Muscle layer of colon (tissue), 2 donors: Measurements from ENCODE around the gene LRRC74B.
A peak's percentile ranks its signal among the peaks of the same experiment; 100 is the strongest.
"Not testable (repeated sequence)": the region's sequence is repeated elsewhere in the genome, so short reads cannot be mapped to it uniquely, and the experiment has no call there.

Source experiments
- H3K27ac ChIP-seq: one replicate; pipeline ENCODE4 v1.7.0; 2013; ENCODE audit warnings: low read depth, mild to moderate bottlenecking, low read length, moderate library complexity
- H3K27me3 ChIP-seq, 2 donors: one replicate each; pipeline ENCODE4 v1.7.0; 2013; ENCODE audit warnings: low read length in 2 of 2, mild to moderate bottlenecking in 2 of 2; ENCODE audit not compliant: insufficient read depth in 2 of 2, control insufficient read depth in 1 of 2
- H3K36me3 ChIP-seq: one replicate; pipeline ENCODE4 v1.7.0; 2013; ENCODE audit warnings: mild to moderate bottlenecking, low read length; ENCODE audit not compliant: insufficient read depth
- H3K4me1 ChIP-seq: one replicate; pipeline ENCODE4 v1.7.0; 2013; ENCODE audit warnings: mild to moderate bottlenecking, low read length; ENCODE audit not compliant: insufficient read depth
- H3K4me3 ChIP-seq, 2 donors: one replicate each; pipeline ENCODE4 v1.7.0; 2013; ENCODE audit warnings: low read length in 2 of 2, low read depth in 1 of 2, mild to moderate bottlenecking in 1 of 2, moderate library complexity in 1 of 2
- H3K9ac ChIP-seq: one replicate; pipeline ENCODE4 v1.7.0; 2013; ENCODE audit warnings: low read length
- H3K9me3 ChIP-seq: one replicate; pipeline ENCODE4 v1.7.0; 2013; ENCODE audit warnings: mild to moderate bottlenecking, low read length
- donor health status: abdominal sarcoma.
- donor health status: Adenocarcinoma of cecum.

The LRRC74B gene

DNA sequence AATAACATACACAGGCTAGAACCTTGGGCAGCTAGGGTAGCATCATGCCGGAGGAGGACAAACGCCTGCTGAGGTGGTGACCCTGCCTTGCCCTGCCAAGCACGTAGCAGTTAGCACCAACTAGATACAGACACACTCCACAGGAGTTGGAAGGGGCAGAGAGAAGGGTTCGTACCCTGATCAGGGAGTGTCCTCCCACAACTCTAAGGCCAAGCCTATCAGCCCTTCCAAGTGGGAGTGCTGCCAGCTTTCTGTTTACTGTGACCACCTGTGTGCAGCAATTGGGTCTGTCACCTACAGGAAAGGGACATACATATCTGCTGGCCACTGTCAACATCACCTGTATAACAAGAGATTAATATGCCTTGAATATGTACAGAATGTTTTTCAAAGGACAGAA lies 42.0 kb upstream of the LRRC74B start:
- Histone ChIP-seq H3K36me3 (peaks cover 17% of the 10 kb centered on the region), H3K4me1 (peaks cover 33% of the 10 kb centered on the region), H3K9ac (peak overlapping the region; percentile 37), H3K4me3 (no peak overlapping the region), H3K27me3 (no peaks in the 10 kb centered on the region), H3K9me3 (no peaks in the 10 kb centered on the region), H3K27ac (peak overlapping the region; percentile 94)

DNA sequence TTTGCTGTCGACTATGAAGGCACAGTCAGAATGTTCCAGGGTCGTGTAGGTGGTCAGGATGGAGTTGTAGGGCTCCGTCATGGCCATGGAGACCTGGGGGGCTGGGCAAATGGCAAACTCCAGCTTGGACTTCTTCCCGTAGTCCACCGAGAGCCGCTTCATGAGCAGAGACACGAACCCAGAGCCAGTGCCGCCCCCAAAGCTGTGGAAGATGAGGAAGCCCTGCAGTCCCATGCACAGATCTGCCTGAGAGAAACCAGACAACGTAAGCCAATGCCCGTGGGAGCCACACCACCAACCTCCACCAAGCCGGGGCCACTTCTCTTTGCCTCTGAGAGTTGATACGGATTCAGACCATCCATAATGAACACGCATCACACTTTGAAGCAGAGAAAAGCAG lies 36.5 kb upstream of the LRRC74B start:
- not testable (repeated sequence) for H3K27me3 ChIP-seq, H3K27ac ChIP-seq, H3K4me3 ChIP-seq, H3K36me3 ChIP-seq, H3K9me3 ChIP-seq, H3K9ac ChIP-seq, H3K4me1 ChIP-seq

DNA sequence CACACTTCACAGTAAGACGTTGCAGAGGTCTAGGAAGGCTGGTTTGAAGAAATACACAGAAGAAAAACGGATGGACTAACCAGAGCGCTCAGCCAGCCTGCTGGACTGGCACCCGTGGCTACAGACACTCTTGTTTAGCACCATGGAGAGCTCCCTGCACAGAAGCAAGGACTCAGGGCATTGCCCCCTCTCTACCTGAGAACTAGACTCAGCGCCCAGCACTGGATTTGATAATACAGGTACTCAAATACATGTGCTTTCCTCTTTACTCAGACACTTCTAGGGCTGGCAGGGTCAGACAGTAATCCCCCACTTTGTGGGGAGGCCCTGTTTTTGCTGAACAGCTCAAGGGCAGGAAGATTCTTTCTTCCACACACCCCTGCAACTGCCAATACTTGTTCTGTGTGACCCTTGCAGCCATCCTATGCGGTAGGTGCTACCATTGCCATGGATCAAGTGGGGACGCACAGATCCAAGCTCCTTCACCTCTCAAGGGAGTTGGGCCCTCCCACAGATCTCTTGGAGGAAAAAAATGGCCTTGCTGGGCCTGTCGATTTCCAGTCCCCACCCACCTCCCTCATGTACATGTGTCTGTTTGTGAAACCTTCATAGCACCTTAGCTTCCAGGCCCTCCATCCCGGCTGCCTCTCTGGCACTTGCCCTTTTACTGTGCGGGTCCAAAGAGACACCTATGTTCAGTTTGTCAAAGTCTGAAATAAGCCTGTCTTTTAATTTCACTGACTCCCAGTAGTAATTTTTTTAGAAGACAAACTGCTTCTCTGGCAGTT lies 35.9 kb upstream of the LRRC74B start:
- no peak overlapping the region for H3K4me3 ChIP-seq
- no peaks in the 10 kb centered on the region for H3K36me3 ChIP-seq
- H3K27ac ChIP-seq = no peak overlapping the region
- peaks cover 6% of the 10 kb centered on the region for H3K4me1 ChIP-seq
- H3K9me3 ChIP-seq = no peaks in the 10 kb centered on the region
- no peak overlapping the region for H3K9ac ChIP-seq
- no peaks in the 10 kb centered on the region for H3K27me3 ChIP-seq

DNA sequence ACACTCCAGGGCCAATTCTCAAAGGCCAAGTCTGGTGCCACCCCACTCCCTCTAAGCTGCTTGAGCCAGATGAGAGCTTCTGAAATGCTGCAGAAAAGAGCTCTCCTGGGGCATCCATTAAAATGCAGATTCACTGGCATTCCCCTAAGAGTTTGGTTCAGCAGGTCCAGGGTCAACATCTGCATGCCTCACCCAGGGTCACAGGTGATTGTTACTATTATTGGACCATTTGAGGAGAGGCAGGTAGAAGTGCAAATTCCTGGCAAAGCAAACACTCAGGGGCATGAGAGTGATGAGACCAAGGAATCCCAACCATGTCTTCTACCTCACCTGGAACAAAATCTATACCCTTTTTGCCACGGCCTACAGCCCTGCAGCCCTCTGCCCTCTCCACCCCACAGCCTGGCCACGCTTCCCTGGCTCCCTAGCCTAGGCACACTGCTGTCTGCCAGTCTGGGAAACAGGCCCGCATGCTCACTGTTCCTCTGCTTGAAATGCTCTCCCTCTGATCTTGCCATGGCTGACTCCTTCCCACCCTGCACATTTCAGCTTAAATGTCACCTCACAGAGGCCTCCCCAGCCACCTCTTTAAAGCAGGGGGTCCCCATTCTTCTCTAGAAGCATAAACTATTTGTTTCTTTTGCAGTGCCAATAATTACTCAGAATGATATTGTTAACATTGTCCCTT lies 35.2 kb upstream of the LRRC74B start:
- H3K27me3 ChIP-seq = no peaks in the 10 kb centered on the region
- no peak overlapping the region for H3K9ac ChIP-seq
- no peaks in the 10 kb centered on the region for H3K36me3 ChIP-seq
- H3K9me3 ChIP-seq = no peaks in the 10 kb centered on the region
- peaks cover 13% of the 10 kb centered on the region for H3K4me1 ChIP-seq
- no peak overlapping the region for H3K27ac ChIP-seq
- no peak overlapping the region for H3K4me3 ChIP-seq

DNA sequence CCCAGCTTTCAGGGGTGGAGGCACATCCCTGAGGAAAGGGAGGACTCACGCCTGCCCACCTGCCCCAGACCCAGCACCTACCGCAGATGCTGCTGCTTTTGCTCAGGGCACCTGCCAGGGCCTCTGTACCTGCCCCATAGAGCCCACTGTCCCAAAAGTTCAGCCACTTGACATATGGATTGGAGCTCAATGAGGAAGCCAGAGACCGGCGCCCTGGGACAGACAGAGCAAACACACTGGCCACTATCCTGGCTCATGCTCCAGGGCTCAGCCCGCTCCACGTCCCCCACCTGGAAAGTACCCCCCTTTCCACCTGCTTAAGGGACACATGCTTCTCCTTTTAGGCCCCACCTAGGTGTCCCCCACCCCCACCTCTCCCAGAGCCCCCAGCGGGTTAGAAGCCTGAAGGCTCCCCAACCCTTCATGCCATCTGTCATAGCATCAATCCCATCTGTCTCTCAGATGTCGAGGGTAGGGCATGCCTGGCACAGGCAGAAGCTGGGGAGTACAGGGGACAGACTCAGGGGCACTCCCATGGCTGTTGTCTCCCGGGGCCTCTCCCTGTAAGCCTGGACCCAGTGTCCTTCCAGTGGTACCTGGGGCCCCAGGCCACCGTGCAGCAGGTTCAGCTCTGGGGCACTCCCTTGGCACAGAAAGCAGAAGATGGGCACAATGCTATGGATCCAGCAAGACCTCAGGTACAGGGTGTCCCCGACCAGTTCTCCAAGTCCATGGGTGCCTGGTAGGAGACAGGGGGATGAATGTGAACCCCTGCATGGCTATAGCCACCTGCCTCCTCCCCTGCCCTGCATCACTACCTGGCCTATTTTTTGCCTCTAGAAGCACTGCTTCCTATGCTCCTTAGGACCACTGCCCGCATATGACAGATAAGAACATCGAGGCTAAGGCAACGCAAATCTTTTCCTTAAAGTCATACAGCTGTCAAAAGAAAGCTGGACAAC lies 33.0 kb upstream of the LRRC74B start:
- no peaks in the 10 kb centered on the region for H3K27me3 ChIP-seq
- H3K36me3 ChIP-seq = no peaks in the 10 kb centered on the region
- H3K4me3 ChIP-seq = no peak overlapping the region
- peaks cover 14% of the 10 kb centered on the region for H3K4me1 ChIP-seq
- no peak overlapping the region for H3K27ac ChIP-seq
- no peak overlapping the region for H3K9ac ChIP-seq
- H3K9me3 ChIP-seq = no peaks in the 10 kb centered on the region

DNA sequence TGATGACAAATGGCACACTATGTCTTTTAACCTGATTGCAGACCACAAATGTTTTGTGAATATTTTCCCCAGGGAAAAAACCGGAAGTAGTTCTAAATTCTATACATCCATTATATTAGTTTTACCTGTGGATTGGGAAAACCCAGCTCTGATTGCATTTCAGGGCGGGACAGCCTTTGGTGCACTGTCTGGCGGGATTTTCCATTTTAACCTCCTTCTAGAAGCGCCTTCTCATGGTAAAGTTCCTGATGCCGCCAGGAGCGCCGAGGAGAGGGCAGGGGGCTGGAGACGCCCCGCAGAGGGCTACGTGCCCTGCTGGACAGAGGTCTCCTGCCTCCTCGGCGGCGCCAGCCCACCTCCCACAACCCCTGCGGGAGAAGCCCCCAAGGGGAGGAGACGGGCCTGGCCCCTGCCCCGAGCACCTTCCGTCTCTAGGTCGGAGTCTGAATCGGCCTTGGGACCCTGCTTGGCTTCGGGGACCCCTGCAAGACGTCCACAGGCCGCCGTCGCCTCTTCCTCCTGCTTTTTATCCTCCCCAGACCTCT lies 32.0 kb upstream of the LRRC74B start:
- H3K9ac ChIP-seq = peak overlapping the region; percentile 34
- no peaks in the 10 kb centered on the region for H3K9me3 ChIP-seq
- peaks cover 14% of the 10 kb centered on the region for H3K4me1 ChIP-seq
- H3K27me3 ChIP-seq = no peaks in the 10 kb centered on the region
- H3K36me3 ChIP-seq = no peaks in the 10 kb centered on the region
- peak overlapping the region; percentile 54 to 63 for H3K4me3 ChIP-seq
- peak overlapping the region; percentile 68 for H3K27ac ChIP-seq

DNA sequence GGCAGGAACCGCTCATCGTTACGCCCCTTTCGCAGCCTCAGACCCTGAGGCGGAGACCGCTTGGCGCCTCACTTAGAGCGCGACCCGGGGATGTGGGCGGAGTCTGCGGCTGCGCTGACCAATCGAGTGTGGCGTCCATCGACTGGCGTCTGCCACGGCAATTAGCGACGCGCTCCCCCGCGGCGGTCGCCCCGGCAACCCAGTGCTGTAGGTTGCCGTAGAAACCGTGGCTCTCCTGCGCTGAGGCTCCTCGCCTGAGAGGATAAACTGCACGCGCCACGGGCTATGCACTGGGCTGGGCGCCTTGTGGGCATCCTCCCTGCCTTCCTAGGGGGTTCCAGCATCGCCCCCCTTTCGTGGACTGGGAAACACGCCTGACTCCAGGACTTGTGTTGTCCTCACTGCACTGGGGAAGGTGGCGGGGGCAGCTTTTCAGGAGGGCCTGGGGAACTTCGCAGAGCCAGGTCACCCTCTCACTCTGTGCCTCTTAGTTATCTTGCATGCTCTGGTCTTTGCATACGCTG lies 31.5 kb upstream of the LRRC74B start:
- peak overlapping the region; percentile 68 for H3K27ac ChIP-seq
- H3K36me3 ChIP-seq = no peaks in the 10 kb centered on the region
- H3K4me3 ChIP-seq = peak overlapping the region; percentile 54 to 63
- H3K27me3 ChIP-seq = no peaks in the 10 kb centered on the region
- H3K9me3 ChIP-seq = no peaks in the 10 kb centered on the region
- no peak overlapping the region for H3K9ac ChIP-seq
- H3K4me1 ChIP-seq = peaks cover 14% of the 10 kb centered on the region

DNA sequence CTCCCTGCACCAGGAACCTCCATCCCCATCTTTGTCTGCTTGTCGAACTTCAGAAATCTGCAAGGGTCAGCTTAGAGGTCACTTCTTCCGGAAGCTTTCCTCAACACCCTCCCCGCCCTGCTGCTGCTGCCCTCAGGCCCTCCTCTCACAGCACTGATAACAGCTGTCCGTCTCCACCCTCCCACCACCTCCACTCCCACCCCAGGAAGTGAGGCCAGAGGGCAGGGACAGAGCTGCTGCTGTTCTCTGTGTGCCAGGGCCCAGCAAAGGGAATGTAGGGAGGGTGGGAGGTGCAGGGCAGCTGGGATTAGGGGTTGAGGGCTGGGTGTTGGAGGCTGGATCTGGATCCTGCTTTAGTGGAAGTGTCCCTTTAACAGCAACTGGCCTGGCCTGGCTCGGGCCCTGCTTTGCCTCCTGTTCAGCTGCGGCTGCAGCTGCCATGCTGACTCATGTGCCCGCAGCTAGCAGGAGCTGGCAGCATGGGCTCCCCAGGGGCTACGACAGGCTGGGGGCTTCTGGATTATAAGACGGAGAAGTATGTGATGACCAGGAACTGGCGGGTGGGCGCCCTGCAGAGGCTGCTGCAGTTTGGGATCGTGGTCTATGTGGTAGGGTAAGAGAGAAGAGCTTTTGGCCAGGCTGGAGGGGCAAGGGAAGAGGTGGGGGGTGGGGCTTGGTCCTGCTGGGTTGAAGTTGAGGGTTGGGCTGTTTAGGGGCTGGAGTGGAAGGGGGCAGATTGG lies 30.9 kb upstream of the LRRC74B start, which contains the start of gene P2RX6:
TSS of gene P2RX6 (plus strand) at position 440 of the 740 bp plus-strand sequence. CDS start at position 450, 10 bp downstream.
- Histone ChIP-seq H3K4me1 (peaks cover 14% of the 10 kb centered on the region), H3K4me3 (peak within 1 kb of the TSS; percentile 54 to 63), H3K27ac (peak within 1 kb of the TSS; percentile 68), H3K9me3 (no peaks in the 10 kb centered on the region), H3K36me3 (no peaks in the 10 kb centered on the region), H3K27me3 (no peaks in the 10 kb centered on the region), H3K9ac (no peak within 1 kb of the TSS)

DNA sequence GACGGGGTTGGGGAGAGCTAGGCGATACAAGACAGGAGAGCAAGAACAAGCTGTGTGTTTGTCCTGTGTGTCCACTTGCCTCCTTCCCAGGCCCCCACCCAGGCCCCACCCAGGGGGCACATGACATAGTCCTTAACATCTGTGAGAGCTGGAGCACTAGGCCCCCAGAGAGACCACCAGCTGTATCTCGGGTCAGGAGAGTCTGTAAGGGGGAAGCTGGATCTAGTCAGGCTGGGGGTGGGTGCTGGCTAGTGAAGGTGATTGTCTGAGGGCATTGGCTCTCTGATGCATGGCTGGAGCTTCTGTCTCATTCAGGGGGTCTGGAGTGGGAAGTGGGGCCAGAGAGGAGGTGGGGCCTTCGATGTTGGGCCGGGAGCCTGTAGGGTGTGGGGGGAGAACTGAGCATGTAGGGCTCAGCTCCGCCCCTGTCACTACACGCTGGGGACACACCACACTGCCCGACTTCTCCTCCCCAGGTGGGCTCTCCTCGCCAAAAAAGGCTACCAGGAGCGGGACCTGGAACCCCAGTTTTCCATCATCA lies 30.2 kb upstream of the LRRC74B start:
- no peak overlapping the region for H3K27ac ChIP-seq
- H3K36me3 ChIP-seq = no peaks in the 10 kb centered on the region
- no peak overlapping the region for H3K4me3 ChIP-seq
- no peaks in the 10 kb centered on the region for H3K27me3 ChIP-seq
- H3K4me1 ChIP-seq = peaks cover 14% of the 10 kb centered on the region
- no peak overlapping the region for H3K9ac ChIP-seq
- H3K9me3 ChIP-seq = no peaks in the 10 kb centered on the region

DNA sequence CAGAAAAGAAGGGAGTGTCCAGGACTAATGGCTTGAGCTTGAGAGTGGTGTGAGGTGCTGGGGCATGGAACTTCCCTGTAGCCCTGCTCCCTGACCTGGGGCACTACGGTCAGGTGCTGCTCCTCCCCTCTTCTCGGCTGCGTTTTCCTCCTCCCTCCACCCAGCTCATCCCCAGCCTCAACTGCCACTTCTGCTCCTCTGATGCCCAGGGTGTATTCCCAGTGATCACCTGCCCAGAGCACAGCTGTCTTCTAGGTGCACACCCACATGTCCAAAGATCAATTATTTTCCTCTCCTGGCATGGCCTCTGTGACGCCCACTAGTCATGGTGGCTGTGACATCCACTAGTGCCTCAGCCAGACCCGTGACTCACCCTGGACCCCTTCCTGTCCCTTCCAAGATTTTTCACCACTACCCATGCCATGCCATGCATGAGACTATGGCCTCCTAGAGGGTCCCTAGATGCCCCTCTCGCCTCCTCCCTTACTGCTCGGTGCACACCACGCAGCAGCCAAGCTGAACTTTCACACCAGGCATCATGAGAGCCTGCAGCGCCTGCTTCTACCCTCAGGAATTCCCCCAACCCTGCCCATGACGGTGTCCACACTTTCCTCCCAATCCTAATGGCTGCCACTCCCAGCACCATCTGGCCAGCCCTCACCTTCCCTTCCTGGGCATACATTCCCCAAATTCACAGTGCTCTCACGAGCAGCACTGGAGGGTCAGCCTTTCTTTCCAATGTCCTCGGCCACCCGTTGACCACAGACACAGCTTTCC lies 28.9 kb upstream of the LRRC74B start:
- Histone ChIP-seq H3K9me3 (no peaks in the 10 kb centered on the region), H3K36me3 (no peaks in the 10 kb centered on the region), H3K4me3 (no peak overlapping the region), H3K4me1 (peaks cover 14% of the 10 kb centered on the region), H3K27ac (no peak overlapping the region), H3K27me3 (no peaks in the 10 kb centered on the region), H3K9ac (no peak overlapping the region)
